Large intestine (tissue), 3 donors: ENCODE results near the gene SSBP4. TPM values are rescaled to one million over a fixed set of nuclear protein-coding genes. Genes with fewer than 3 reads are reported as not detected.

Source experiments
- DNase-seq, 2 donors: peaks; one replicate each; pipeline versions ENCODE4 v3.0.0 to v3.0.0-alpha.2; 2013
- H3K27ac ChIP-seq: one replicate; pipeline ENCODE4 v1.5.1; 2013; ENCODE audit warnings: low read length
- H3K27me3 ChIP-seq: 2 replicates; pipeline ENCODE4 v1.6.1; 2013; ENCODE audit warnings: low read length; ENCODE audit not compliant: control insufficient read depth, insufficient read depth
- H3K36me3 ChIP-seq: 2 replicates; pipeline ENCODE4 v1.6.1; 2013; ENCODE audit warnings: low read length; ENCODE audit not compliant: control insufficient read depth, insufficient read depth
- H3K4me1 ChIP-seq: one replicate; pipeline ENCODE4 v1.6.1; 2013; ENCODE audit warnings: low read length; ENCODE audit not compliant: control insufficient read depth, insufficient read depth
- H3K4me3 ChIP-seq: one replicate; pipeline ENCODE4 v1.5.1; 2013; ENCODE audit warnings: low read length
- H3K9me3 ChIP-seq: one replicate; pipeline ENCODE4 v1.6.1; 2013; ENCODE audit warnings: mild to moderate bottlenecking, low read depth, low read length, moderate library complexity; ENCODE audit not compliant: control insufficient read depth
- whole genome bisulfite sequencing: methylation state at CpG from one replicate; pipeline ENCODE4 v1.1.5; 2013; ENCODE audit warnings: low lambda C conversion rate; ENCODE audit not compliant: insufficient coverage; 5-methylcytosine and 5-hydroxymethylcytosine counted together
- polyA plus RNA-seq: library from polyadenylated mRNA; unstranded; fragments of 120-200 nt; gene quantifications from one replicate; pipeline ENCODE4 v1.2.1, GENCODE V29; 2013

The SSBP4 gene
- polyA plus RNA-seq, 1 donor: 105 TPM

GRCh38 chr19:18470787-18471186 is 51.6 kb downstream of the SSBP4 start:
- Histone ChIP-seq H3K4me3 (no peak overlapping the region), H3K9me3 (no peaks in the 10 kb centered on the region), H3K27ac (no peak overlapping the region), H3K27me3 (no peaks in the 10 kb centered on the region), H3K4me1 (peaks cover 26% of the 10 kb centered on the region), H3K36me3 (peaks cover 17% of the 10 kb centered on the region)
- WGBS: no CpG with 5 or more reads among the region's 2 CpGs
- DNase-seq: no peak

- Histone ChIP-seq H3K36me3 (peaks cover 15% of the 10 kb centered on the region), H3K4me3 (no peak overlapping the region), H3K9me3 (no peaks in the 10 kb centered on the region), H3K27me3 (no peaks in the 10 kb centered on the region), H3K27ac (no peak overlapping the region), H3K4me1 (peaks cover 24% of the 10 kb centered on the region)
- 100% methylated on average over 1 of the region's 8 CpGs for WGBS
- DNase-seq: no peak
These were observed 54.0 kb downstream of the SSBP4 start for GRCh38 chr19:18473003-18473705.

GRCh38 chr19:18473706-18474087 is 54.5 kb downstream of the SSBP4 start:
- WGBS: no CpG with 5 or more reads among the region's 8 CpGs
- no peaks in the 10 kb centered on the region for H3K9me3 ChIP-seq
- peaks cover 13% of the 10 kb centered on the region for H3K36me3 ChIP-seq
- DNase-seq: no peak
- H3K4me1 ChIP-seq: peaks cover 27% of the 10 kb centered on the region
- H3K4me3 ChIP-seq: no peak overlapping the region
- H3K27me3 ChIP-seq: no peaks in the 10 kb centered on the region
- no peak overlapping the region for H3K27ac ChIP-seq

GRCh38 chr19:18474366-18474887 is 55.2 kb downstream of the SSBP4 start:
- H3K9me3 ChIP-seq: no peaks in the 10 kb centered on the region
- DNase-seq: no peak
- no peak overlapping the region for H3K27ac ChIP-seq
- no CpG with 5 or more reads among the region's 13 CpGs for WGBS
- H3K27me3 ChIP-seq: no peaks in the 10 kb centered on the region
- H3K4me1 ChIP-seq: peaks cover 20% of the 10 kb centered on the region
- H3K36me3 ChIP-seq: peaks cover 10% of the 10 kb centered on the region
- no peak overlapping the region for H3K4me3 ChIP-seq

GRCh38 chr19:18475004-18475453 is 55.8 kb downstream of the SSBP4 start:
- DNase-seq: no peak
- no peak overlapping the region for H3K4me3 ChIP-seq
- peaks cover 10% of the 10 kb centered on the region for H3K36me3 ChIP-seq
- H3K27ac ChIP-seq: no peak overlapping the region
- no peaks in the 10 kb centered on the region for H3K27me3 ChIP-seq
- H3K4me1 ChIP-seq: peaks cover 22% of the 10 kb centered on the region
- 89% methylated on average over 3 of the region's 5 CpGs for WGBS
- H3K9me3 ChIP-seq: no peaks in the 10 kb centered on the region

- H3K36me3 ChIP-seq: peaks cover 9% of the 10 kb centered on the region
- no CpG with 5 or more reads among the region's 19 CpGs for WGBS
- peak in 1 of 2 donors; percentile 23 for DNase-seq
- H3K9me3 ChIP-seq: no peaks in the 10 kb centered on the region
- no peaks in the 10 kb centered on the region for H3K27me3 ChIP-seq
- no peak overlapping the region for H3K4me3 ChIP-seq
- peaks cover 29% of the 10 kb centered on the region for H3K4me1 ChIP-seq
- no peak overlapping the region for H3K27ac ChIP-seq
These were observed 56.6 kb downstream of the SSBP4 start for GRCh38 chr19:18475762-18476331.

GRCh38 chr19:18476507-18477041 is 57.4 kb downstream of the SSBP4 start:
- H3K27ac ChIP-seq: no peak overlapping the region
- DNase-seq: no peak
- peaks cover 7% of the 10 kb centered on the region for H3K36me3 ChIP-seq
- no CpG with 5 or more reads among the region's 14 CpGs for WGBS
- peaks cover 29% of the 10 kb centered on the region for H3K4me1 ChIP-seq
- H3K9me3 ChIP-seq: no peaks in the 10 kb centered on the region
- H3K4me3 ChIP-seq: no peak overlapping the region
- no peaks in the 10 kb centered on the region for H3K27me3 ChIP-seq

GRCh38 chr19:18477042-18477779 is 58.0 kb downstream of the SSBP4 start:
- Histone ChIP-seq H3K27me3 (no peaks in the 10 kb centered on the region), H3K27ac (no peak overlapping the region), H3K9me3 (no peaks in the 10 kb centered on the region), H3K4me3 (no peak overlapping the region), H3K4me1 (peaks cover 29% of the 10 kb centered on the region), H3K36me3 (peaks cover 4% of the 10 kb centered on the region)
- WGBS: 82% methylated on average over 4 of the region's 24 CpGs
- DNase-seq: no peak

GRCh38 chr19:18477974-18478373 is 58.8 kb downstream of the SSBP4 start:
- Histone ChIP-seq H3K4me1 (peaks cover 29% of the 10 kb centered on the region), H3K27ac (no peak overlapping the region), H3K9me3 (no peaks in the 10 kb centered on the region), H3K4me3 (no peak overlapping the region), H3K27me3 (no peaks in the 10 kb centered on the region), H3K36me3 (no peaks in the 10 kb centered on the region)
- no peak for DNase-seq
- no CpG with 5 or more reads among the region's 8 CpGs for WGBS

- DNase-seq: peak; percentile 38 to 47
- Histone ChIP-seq H3K9me3 (no peaks in the 10 kb centered on the region), H3K36me3 (no peaks in the 10 kb centered on the region), H3K4me1 (peaks cover 29% of the 10 kb centered on the region), H3K27ac (no peak overlapping the region), H3K4me3 (no peak overlapping the region), H3K27me3 (no peaks in the 10 kb centered on the region)
- whole genome bisulfite sequencing: 100% methylated on average over 1 of the region's 17 CpGs
These were observed 59.5 kb downstream of the SSBP4 start for GRCh38 chr19:18478545-18479311.
